Trophoblast cell (in vitro differentiated cells and primary cell): Measurements from ENCODE around the gene VPS9D1.

ENCODE experiments used
- DNase-seq, 2 donors: peaks; one replicate each; pipeline ENCODE4 v3.0.0-alpha.2; 2016
- H2AFZ ChIP-seq: 2 replicates; pipeline ENCODE4 v1.6.1; 2013; ENCODE audit warnings: low read length, moderate library complexity, mild to moderate bottlenecking; ENCODE audit not compliant: insufficient read depth, poor library complexity
- H2AK5ac ChIP-seq: 2 replicates; pipeline ENCODE4 v1.6.1; 2013; ENCODE audit warnings: mild to moderate bottlenecking, low read length
- H2BK120ac ChIP-seq: 2 replicates; pipeline ENCODE4 v1.6.1; 2013; ENCODE audit warnings: low read length, mild to moderate bottlenecking, moderate library complexity; ENCODE audit not compliant: insufficient read depth, poor library complexity
- H2BK12ac ChIP-seq: 2 replicates; pipeline ENCODE4 v1.6.1; 2013; ENCODE audit warnings: mild to moderate bottlenecking, low read length, moderate library complexity
- H2BK5ac ChIP-seq: 2 replicates; pipeline ENCODE4 v1.6.1; 2013; ENCODE audit warnings: low read length, low read depth, moderate library complexity, mild to moderate bottlenecking; ENCODE audit not compliant: poor library complexity
- H3K14ac ChIP-seq: 2 replicates; pipeline ENCODE4 v1.6.1; 2013; ENCODE audit warnings: mild to moderate bottlenecking, low read length
- H3K18ac ChIP-seq: 2 replicates; pipeline ENCODE4 v1.6.1; 2013; ENCODE audit warnings: mild to moderate bottlenecking, low read length
- H3K23ac ChIP-seq: 2 replicates; pipeline ENCODE4 v1.6.1; 2013; ENCODE audit warnings: low read length
- H3K27ac ChIP-seq: 2 replicates; pipeline ENCODE4 v1.5.1; 2013; ENCODE audit warnings: low read depth, mild to moderate bottlenecking, inconsistent platforms, low read length, moderate library complexity
- H3K27me3 ChIP-seq: 2 replicates; pipeline ENCODE4 v1.6.1; 2013; ENCODE audit warnings: inconsistent platforms, mild to moderate bottlenecking, low read length, moderate library complexity; ENCODE audit not compliant: insufficient read depth
- H3K36me3 ChIP-seq, 2 experiments: 1 replicate in 1 of 2; 2 replicates in 1 of 2; pipeline ENCODE4 v1.6.1; 2013; ENCODE audit warnings: low read length in 2 of 2, mild to moderate bottlenecking in 2 of 2, moderate library complexity in 1 of 2; ENCODE audit not compliant: insufficient read depth in 2 of 2, control insufficient read depth in 1 of 2
- H3K4ac ChIP-seq: 2 replicates; pipeline ENCODE4 v1.6.1; 2013; ENCODE audit warnings: low read depth, mild to moderate bottlenecking, low read length, moderate library complexity
- H3K4me1 ChIP-seq, 2 experiments: 1 replicate in 1 of 2; 2 replicates in 1 of 2; pipeline ENCODE4 v1.6.1; 2013; ENCODE audit warnings: low read length in 2 of 2, mild to moderate bottlenecking in 2 of 2, moderate library complexity in 1 of 2; ENCODE audit not compliant: insufficient read depth in 2 of 2, control insufficient read depth in 1 of 2
- H3K4me2 ChIP-seq: 2 replicates; pipeline ENCODE4 v1.6.1; 2013; ENCODE audit warnings: inconsistent platforms, mild to moderate bottlenecking, low read length, moderate library complexity
- H3K4me3 ChIP-seq: 2 replicates; pipeline ENCODE4 v1.5.1; 2013; ENCODE audit warnings: mild to moderate bottlenecking, low read depth, low read length, inconsistent platforms
- H3K79me1 ChIP-seq: one replicate; pipeline ENCODE4 v1.6.1; 2013; ENCODE audit warnings: low read length
- H3K79me2 ChIP-seq: 2 replicates; pipeline ENCODE4 v1.6.1; 2013; ENCODE audit warnings: low read length, mild to moderate bottlenecking; ENCODE audit not compliant: control insufficient read depth, insufficient read depth, poor library complexity
- H3K9ac ChIP-seq: 2 replicates; pipeline ENCODE4 v1.6.1; 2013; ENCODE audit warnings: mild to moderate bottlenecking, low read length
- H3K9me3 ChIP-seq: 2 replicates; pipeline ENCODE4 v1.6.1; 2013; ENCODE audit warnings: low read depth, mild to moderate bottlenecking, control low read depth, inconsistent platforms, low read length; ENCODE audit not compliant: insufficient read depth
- H4K12ac ChIP-seq: 2 replicates; pipeline ENCODE4 v1.6.1; 2013; ENCODE audit warnings: low read depth, mild to moderate bottlenecking, low read length, moderate library complexity
- H4K8ac ChIP-seq: 2 replicates; pipeline ENCODE4 v1.6.1; 2013; ENCODE audit warnings: low read depth, mild to moderate bottlenecking, low read length, moderate library complexity
- H4K91ac ChIP-seq: one replicate; pipeline ENCODE4 v1.6.1; 2013; ENCODE audit warnings: low read depth, mild to moderate bottlenecking, low read length, moderate library complexity
- WGBS: extraction: QIAGEN DNeasy Blood & Tissue Kit; methylation state at CpG from one replicate; pipeline ENCODE4 v1.1.7; 2013; ENCODE audit warnings: missing lambda C conversion rate; ENCODE audit not compliant: insufficient read length, insufficient coverage; ENCODE audit errors: extremely low coverage; 5-methylcytosine and 5-hydroxymethylcytosine counted together

VPS9D1 gene

DNA sequence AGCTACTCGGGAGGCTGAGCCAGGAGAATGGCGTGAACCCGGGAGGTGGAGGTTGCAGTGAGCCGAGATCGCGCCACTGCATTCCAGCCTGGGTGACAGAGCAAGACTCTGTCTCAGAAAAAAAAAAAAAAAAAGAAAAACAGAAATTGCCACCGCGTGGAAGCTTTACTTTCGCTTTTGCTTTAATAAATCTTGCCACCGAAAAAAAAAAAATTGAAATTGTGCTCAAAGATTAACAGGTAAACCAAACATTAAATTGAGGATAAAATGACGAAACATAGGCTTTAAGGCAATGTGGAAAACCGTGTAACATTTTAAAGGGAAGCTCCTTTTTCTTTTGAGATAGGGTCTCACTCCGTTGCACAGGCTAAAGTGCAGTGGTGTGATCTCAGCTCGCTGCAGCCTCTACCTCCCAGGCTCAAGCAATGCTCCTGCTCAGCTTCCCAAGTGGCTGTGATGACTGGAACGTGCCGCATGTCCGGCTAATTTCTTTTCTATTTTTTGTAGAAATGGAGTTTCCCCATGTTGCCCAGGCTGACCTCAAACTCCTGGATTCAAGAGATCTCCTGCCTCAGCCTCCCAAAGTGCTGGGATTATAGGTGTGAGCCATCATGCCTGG lies 40.7 kb upstream of the VPS9D1 start:
- no peak overlapping the region for H2AK5ac ChIP-seq
- H3K4me2 ChIP-seq: no peak overlapping the region
- H2BK120ac ChIP-seq: no peak overlapping the region
- no peak overlapping the region for H4K12ac ChIP-seq
- H3K79me1 ChIP-seq: no peaks in the 10 kb centered on the region
- H2AFZ ChIP-seq: no peak overlapping the region
- H3K4me3 ChIP-seq: no peak overlapping the region
- no CpG with 5 or more reads among the region's 17 CpGs for WGBS
- no peak overlapping the region for H3K14ac ChIP-seq
- H3K23ac ChIP-seq: no peak overlapping the region
- H4K8ac ChIP-seq: no peak overlapping the region
- no peaks in the 10 kb centered on the region for H3K4me1 ChIP-seq
- H3K36me3 ChIP-seq: peaks cover 74 to 75% of the 10 kb centered on the region in 2 experiments
- H2BK12ac ChIP-seq: no peak overlapping the region
- no peaks in the 10 kb centered on the region for H3K27me3 ChIP-seq
- no peak overlapping the region for H3K18ac ChIP-seq
- H3K9ac ChIP-seq: no peak overlapping the region
- H2BK5ac ChIP-seq: no peak overlapping the region
- DNase-seq: peak in 1 of 2 donors; percentile 14
- no peaks in the 10 kb centered on the region for H3K79me2 ChIP-seq
- H3K4ac ChIP-seq: no peak overlapping the region
- no peak overlapping the region for H4K91ac ChIP-seq
- no peak overlapping the region for H3K27ac ChIP-seq
- no peaks in the 10 kb centered on the region for H3K9me3 ChIP-seq

- Histone ChIP-seq H3K27me3 (no peaks in the 10 kb centered on the region), H3K79me1 (no peaks in the 10 kb centered on the region), H3K4me2 (no peak overlapping the region), H3K4ac (no peak overlapping the region), H3K4me1 (no peaks in the 10 kb centered on the region), H3K23ac (no peak overlapping the region), H2AFZ (no peak overlapping the region), H4K12ac (no peak overlapping the region), H3K9me3 (no peaks in the 10 kb centered on the region), H3K18ac (no peak overlapping the region), H2AK5ac (no peak overlapping the region), H4K8ac (no peak overlapping the region), H2BK12ac (no peak overlapping the region), H3K79me2 (no peaks in the 10 kb centered on the region), H4K91ac (no peak overlapping the region), H2BK120ac (no peak overlapping the region), H3K27ac (no peak overlapping the region), H2BK5ac (no peak overlapping the region), H3K36me3 (peaks cover 66 to 67% of the 10 kb centered on the region in 2 experiments), H3K9ac (no peak overlapping the region), H3K4me3 (no peak overlapping the region), H3K14ac (no peak overlapping the region)
- no CpG with 5 or more reads among the region's 26 CpGs for WGBS
- no peak for DNase-seq
Measured at GRCh38 chr16:89759746-89760340, 39.1 kb upstream of the VPS9D1 start.

GRCh38 chr16:89749637-89750036 lies 28.9 kb upstream of the VPS9D1 start:
- Histone ChIP-seq H4K91ac (no peak overlapping the region), H3K4ac (no peak overlapping the region), H2AK5ac (no peak overlapping the region), H4K12ac (no peak overlapping the region), H3K4me1 (no peaks in the 10 kb centered on the region), H3K79me1 (no peaks in the 10 kb centered on the region), H3K36me3 (peaks cover 57 to 60% of the 10 kb centered on the region in 2 experiments), H2BK120ac (no peak overlapping the region), H3K27me3 (no peaks in the 10 kb centered on the region), H3K23ac (no peak overlapping the region), H4K8ac (no peak overlapping the region), H3K9ac (no peak overlapping the region), H3K27ac (no peak overlapping the region), H2AFZ (no peak overlapping the region), H2BK5ac (no peak overlapping the region), H3K4me3 (no peak overlapping the region), H3K9me3 (no peaks in the 10 kb centered on the region), H3K79me2 (no peaks in the 10 kb centered on the region), H2BK12ac (no peak overlapping the region), H3K4me2 (no peak overlapping the region), H3K18ac (no peak overlapping the region), H3K14ac (no peak overlapping the region)
- WGBS: no CpG with 5 or more reads among the region's 10 CpGs
- DNase-seq: no peak

DNA sequence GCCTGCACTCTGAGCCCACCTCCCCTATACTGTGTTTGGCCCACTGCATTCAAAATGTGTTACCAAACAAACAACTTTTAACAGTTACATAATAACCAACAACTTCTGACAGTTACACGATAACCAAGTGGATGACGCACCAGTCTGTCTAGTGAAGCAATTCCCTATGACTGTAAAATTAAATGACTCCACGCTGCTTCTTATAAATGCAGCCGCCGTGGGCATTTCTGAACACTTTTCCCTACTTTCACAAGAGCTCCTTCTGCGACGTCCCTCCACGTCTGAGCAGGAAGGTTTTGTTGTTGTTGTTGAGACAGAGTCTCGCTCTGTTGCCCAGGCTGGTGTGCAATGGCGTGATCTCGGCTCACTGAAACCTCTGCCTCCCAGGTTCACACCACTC lies 28.2 kb upstream of the VPS9D1 start:
- DNase-seq: peak in 1 of 2 donors; percentile 3
- Histone ChIP-seq H3K79me2 (no peaks in the 10 kb centered on the region), H3K4me3 (no peak overlapping the region), H2BK120ac (no peak overlapping the region), H3K9ac (no peak overlapping the region), H2BK12ac (no peak overlapping the region), H4K12ac (no peak overlapping the region), H3K18ac (no peak overlapping the region), H3K27ac (no peak overlapping the region), H4K8ac (no peak overlapping the region), H2AFZ (no peak overlapping the region), H3K36me3 (peaks cover 65 to 66% of the 10 kb centered on the region in 2 experiments), H3K79me1 (no peaks in the 10 kb centered on the region), H3K4me2 (no peak overlapping the region), H3K23ac (no peak overlapping the region), H2BK5ac (no peak overlapping the region), H2AK5ac (no peak overlapping the region), H3K14ac (no peak overlapping the region), H3K9me3 (no peaks in the 10 kb centered on the region), H4K91ac (no peak overlapping the region), H3K27me3 (no peaks in the 10 kb centered on the region), H3K4me1 (no peaks in the 10 kb centered on the region), H3K4ac (no peak overlapping the region)
- no CpG with 5 or more reads among the region's 11 CpGs for WGBS
